Progenitor cell of endocrine pancreas (in vitro differentiated cells): ENCODE data around the gene HAGH. TPM values are rescaled to one million over a fixed set of nuclear protein-coding genes. Genes with fewer than 3 reads are reported as not detected.

ENCODE experiments used
- DNase-seq: peaks from one replicate; pipeline ENCODE4 v3.0.0; 2021; ENCODE audit warnings: low spot score; ENCODE audit not compliant: unreplicated experiment
- H3K27ac Mint-ChIP-seq: 2 replicates; pipeline ENCODE4 v1.8.0; 2021; ENCODE audit warnings: mild to moderate bottlenecking, moderate library complexity, mixed read lengths
- H3K27me3 Mint-ChIP-seq: 2 replicates; pipeline ENCODE4 v1.8.0; 2021; ENCODE audit warnings: mixed read lengths
- H3K36me3 Mint-ChIP-seq: 2 replicates; pipeline ENCODE4 v1.8.0; 2022; ENCODE audit warnings: mixed read lengths; ENCODE audit not compliant: insufficient read depth
- H3K4me1 Mint-ChIP-seq: 2 replicates; pipeline ENCODE4 v1.8.0; 2021; ENCODE audit warnings: low read depth, mixed read lengths
- H3K4me3 Mint-ChIP-seq: 2 replicates; pipeline ENCODE4 v1.8.0; 2021; ENCODE audit warnings: low read depth, mild to moderate bottlenecking, moderate library complexity, mixed read lengths
- H3K9me3 Mint-ChIP-seq: 2 replicates; pipeline ENCODE4 v1.8.0; 2021; ENCODE audit warnings: low read depth, mixed read lengths
- total RNA-seq: library from RNA; stranded (reverse); gene quantifications from 2 replicates; pipeline ENCODE4 v1.2.1, GENCODE V29; 2021
- TF ChIP-seq, protein P1 (sequence below): fragments of 200-600 bp; sonication (generic); IDR thresholded peaks from one replicate; pipeline ENCODE4 v1.5.0; 2021; ENCODE audit warnings: antibody characterized with exemption, mild to moderate bottlenecking; ENCODE audit not compliant: unreplicated experiment

Gene HAGH
- total RNA-seq, 1 donor from 2014 or later: 43.6 TPM

DNA sequence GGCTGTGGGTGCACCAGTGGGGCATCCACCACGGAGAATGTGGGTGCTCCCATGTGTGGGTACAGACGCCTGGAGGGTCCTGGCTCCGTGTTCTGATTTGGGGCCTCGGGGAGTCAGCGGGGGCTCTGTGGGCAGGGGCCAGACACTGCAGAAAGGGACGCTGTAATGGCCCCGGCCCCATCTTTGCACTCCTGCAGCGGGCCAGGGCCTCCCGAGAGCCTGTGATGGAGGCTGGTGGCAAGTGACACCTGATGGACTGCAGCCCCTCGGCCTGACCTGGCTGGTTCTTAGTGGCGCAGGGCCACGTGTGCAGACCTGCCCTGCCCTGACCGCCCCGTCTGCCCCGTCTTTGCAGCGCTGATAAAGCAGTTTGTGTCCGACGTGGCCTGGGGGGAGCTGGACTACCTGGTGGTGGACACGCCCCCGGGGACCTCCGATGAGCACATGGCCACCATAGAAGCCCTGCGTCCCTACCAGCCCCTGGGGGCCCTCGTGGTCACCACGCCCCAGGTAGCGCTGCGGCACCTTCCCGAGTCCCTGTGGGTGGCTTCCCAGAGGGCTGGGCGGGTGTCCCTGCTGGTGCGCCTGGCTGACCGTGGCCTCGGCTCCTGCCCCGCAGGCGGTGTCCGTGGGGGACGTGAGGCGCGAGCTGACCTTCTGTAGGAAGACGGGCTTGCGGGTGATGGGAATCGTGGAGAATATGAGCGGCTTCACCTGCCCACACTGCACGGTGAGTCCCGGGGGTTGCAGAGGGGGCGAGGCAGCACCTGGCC lies 39.1 kb downstream of the HAGH start:
- Mint-ChIP-seq H3K27ac (no peak overlapping the region), H3K9me3 (no peaks in the 10 kb centered on the region), H3K36me3 (peaks cover 4% of the 10 kb centered on the region), H3K4me3 (no peak overlapping the region), H3K27me3 (no peaks in the 10 kb centered on the region), H3K4me1 (peaks cover 6% of the 10 kb centered on the region)
- TF ChIP-seq, protein P1, sequence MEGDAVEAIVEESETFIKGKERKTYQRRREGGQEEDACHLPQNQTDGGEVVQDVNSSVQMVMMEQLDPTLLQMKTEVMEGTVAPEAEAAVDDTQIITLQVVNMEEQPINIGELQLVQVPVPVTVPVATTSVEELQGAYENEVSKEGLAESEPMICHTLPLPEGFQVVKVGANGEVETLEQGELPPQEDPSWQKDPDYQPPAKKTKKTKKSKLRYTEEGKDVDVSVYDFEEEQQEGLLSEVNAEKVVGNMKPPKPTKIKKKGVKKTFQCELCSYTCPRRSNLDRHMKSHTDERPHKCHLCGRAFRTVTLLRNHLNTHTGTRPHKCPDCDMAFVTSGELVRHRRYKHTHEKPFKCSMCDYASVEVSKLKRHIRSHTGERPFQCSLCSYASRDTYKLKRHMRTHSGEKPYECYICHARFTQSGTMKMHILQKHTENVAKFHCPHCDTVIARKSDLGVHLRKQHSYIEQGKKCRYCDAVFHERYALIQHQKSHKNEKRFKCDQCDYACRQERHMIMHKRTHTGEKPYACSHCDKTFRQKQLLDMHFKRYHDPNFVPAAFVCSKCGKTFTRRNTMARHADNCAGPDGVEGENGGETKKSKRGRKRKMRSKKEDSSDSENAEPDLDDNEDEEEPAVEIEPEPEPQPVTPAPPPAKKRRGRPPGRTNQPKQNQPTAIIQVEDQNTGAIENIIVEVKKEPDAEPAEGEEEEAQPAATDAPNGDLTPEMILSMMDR: no peak
- DNase-seq: no peak

DNA sequence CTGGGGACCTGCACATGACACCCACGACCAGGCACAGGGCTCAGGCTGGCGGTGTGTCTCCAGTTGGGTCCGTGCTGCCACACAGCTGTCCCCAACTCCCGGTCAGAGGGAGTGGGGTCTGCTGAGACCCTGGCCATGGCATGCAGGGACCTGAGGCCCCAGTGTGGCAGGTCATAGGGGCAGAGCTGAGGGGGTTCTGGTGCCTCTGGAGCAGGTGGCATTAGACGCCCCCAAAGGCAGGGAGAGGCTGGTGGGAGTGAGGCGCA lies 39.6 kb downstream of the HAGH start:
- no peak for DNase-seq
- Mint-ChIP-seq H3K9me3 (no peaks in the 10 kb centered on the region), H3K4me1 (peaks cover 6% of the 10 kb centered on the region), H3K27me3 (no peaks in the 10 kb centered on the region), H3K27ac (no peak overlapping the region), H3K4me3 (no peak overlapping the region), H3K36me3 (peaks cover 4% of the 10 kb centered on the region)
- TF ChIP-seq, protein P1: no peak

- Mint-ChIP-seq H3K4me3 (no peak overlapping the region), H3K27me3 (no peaks in the 10 kb centered on the region), H3K27ac (no peak overlapping the region), H3K36me3 (peaks cover 4% of the 10 kb centered on the region), H3K9me3 (no peaks in the 10 kb centered on the region), H3K4me1 (peaks cover 10% of the 10 kb centered on the region)
- no peak for DNase-seq
- TF ChIP-seq, protein P1: no peak
Measured at GRCh38 chr16:1786242-1787055, 40.2 kb downstream of the HAGH start.

GRCh38 chr16:1785846-1786170 lies 40.8 kb downstream of the HAGH start:
- no peak overlapping the region for H3K4me3 Mint-ChIP-seq

DNA sequence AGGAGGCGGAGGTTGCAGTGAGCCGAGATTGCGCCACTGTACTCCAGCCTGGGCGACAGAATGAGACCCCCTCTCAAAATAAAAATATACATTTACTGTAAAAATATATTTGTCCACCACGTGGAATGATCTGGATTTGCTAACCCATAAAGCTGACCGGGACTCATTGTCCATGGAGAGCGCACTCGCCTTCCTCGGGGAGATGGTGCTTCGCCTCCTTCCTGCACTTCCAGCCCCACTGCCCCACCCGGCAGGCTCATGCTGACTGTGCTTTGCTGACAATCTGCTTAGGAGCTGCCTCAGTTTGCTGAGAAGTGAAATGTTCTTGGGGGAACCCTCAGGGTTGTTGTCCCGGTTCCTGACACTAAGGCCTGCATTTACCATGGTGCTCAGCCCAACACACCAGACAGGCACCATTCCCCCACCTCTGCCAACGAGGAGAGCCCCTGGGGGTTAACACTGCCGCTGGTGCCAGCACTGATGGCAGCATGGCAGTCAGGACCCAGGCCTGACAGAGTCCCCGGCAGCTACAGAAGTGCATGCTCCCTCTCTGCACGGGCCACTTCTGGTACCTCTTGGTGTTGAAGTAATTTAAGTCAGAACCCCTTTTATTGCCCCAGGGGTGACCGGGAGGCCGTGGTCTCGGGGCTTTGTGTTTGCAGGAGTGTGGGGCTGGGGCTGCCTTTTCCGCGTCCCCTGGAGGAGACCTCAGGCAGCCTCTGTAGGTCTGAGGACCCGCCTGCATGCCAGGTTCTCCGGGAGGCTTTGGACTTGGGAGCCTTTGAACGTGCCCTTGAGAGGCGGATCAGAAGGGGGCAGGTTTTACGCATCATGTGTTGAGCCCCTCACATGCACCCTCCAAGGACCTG lies 41.4 kb downstream of the HAGH start:
- peaks cover 4% of the 10 kb centered on the region for H3K36me3 Mint-ChIP-seq

More at GRCh38 chr16:1785846-1786170, 40.8 kb downstream of the HAGH start:
- TF ChIP-seq, protein P1: no peak
- no peaks in the 10 kb centered on the region for H3K9me3 Mint-ChIP-seq
- H3K36me3 Mint-ChIP-seq: peaks cover 4% of the 10 kb centered on the region
- H3K27me3 Mint-ChIP-seq: no peaks in the 10 kb centered on the region
- no peak overlapping the region for H3K27ac Mint-ChIP-seq
- no peak for DNase-seq
- peaks cover 14% of the 10 kb centered on the region for H3K4me1 Mint-ChIP-seq

More for the DNA sequence above, 41.4 kb downstream of the HAGH start:
- Mint-ChIP-seq H3K4me3 (peak overlapping the region; percentile 59), H3K9me3 (no peaks in the 10 kb centered on the region), H3K27me3 (no peaks in the 10 kb centered on the region), H3K4me1 (peaks cover 14% of the 10 kb centered on the region), H3K27ac (peak overlapping the region; percentile 24)
- no peak for DNase-seq
- TF ChIP-seq, protein P1: no peak
